Measurements from ENCODE around the gene COL21A1.

Gene COL21A1

GRCh38 chr6:56091159-56091869 lies 156.1 kb downstream of the COL21A1 start:
- peak; percentile 89 for DNase-seq (ENCODE audit: low read depth)
- no peak for TF ChIP-seq CTCF (IDR thresholded peaks at IDR 0.05; ENCODE audit: insufficient read depth, low read depth, low read length, missing control alignments)
- no peak overlapping the region for H3K4me3 ChIP-seq (ENCODE audit: low read length)

- no peak overlapping the region for H3K4me3 ChIP-seq (ENCODE audit: low read length)
- no peak for TF ChIP-seq CTCF (IDR thresholded peaks at IDR 0.05; ENCODE audit: insufficient read depth, low read depth, low read length, missing control alignments)
- no peak for DNase-seq (ENCODE audit: low read depth)
Observed at GRCh38 chr6:56088641-56089040, 158.7 kb downstream of the COL21A1 start.

- TF ChIP-seq CTCF (IDR thresholded peaks at IDR 0.05; ENCODE audit: insufficient read depth, low read depth, low read length, missing control alignments), result no peak
- H3K4me3 ChIP-seq (ENCODE audit: low read length), result no peak overlapping the region
- no peak for DNase-seq (ENCODE audit: low read depth)
Observed at GRCh38 chr6:56087421-56087820, 160.0 kb downstream of the COL21A1 start.

GRCh38 chr6:56079751-56080540 lies 167.4 kb downstream of the COL21A1 start:
- TF ChIP-seq CTCF (IDR thresholded peaks at IDR 0.05; ENCODE audit: insufficient read depth, low read depth, low read length, missing control alignments), result no peak
- no peak overlapping the region for H3K4me3 ChIP-seq (ENCODE audit: low read length)
- no peak for DNase-seq (ENCODE audit: low read depth)

GRCh38 chr6:56076033-56076432 lies 171.3 kb downstream of the COL21A1 start:
- no peak for TF ChIP-seq CTCF (IDR thresholded peaks at IDR 0.05; ENCODE audit: insufficient read depth, low read depth, low read length, missing control alignments)
- H3K4me3 ChIP-seq (ENCODE audit: low read length), result no peak overlapping the region
- peak; percentile 55 for DNase-seq (ENCODE audit: low read depth)

GRCh38 chr6:56073761-56074160 lies 173.6 kb downstream of the COL21A1 start:
- no peak overlapping the region for H3K4me3 ChIP-seq (ENCODE audit: low read length)
- DNase-seq (ENCODE audit: low read depth), result no peak
- TF ChIP-seq CTCF (IDR thresholded peaks at IDR 0.05; ENCODE audit: insufficient read depth, low read depth, low read length, missing control alignments), result no peak
